ENCODE results near the gene MREG. TPM values are rescaled to one million over a fixed set of nuclear protein-coding genes. Genes with fewer than 3 reads are reported as not detected.

Gene MREG
- total and polyA plus RNA-seq, 9 of the 15 experiments (the other 6 are each of a cell fraction or from before 2014, with no cell fraction given): 0.77 to 3.8 (median 2.3) TPM

DNA sequence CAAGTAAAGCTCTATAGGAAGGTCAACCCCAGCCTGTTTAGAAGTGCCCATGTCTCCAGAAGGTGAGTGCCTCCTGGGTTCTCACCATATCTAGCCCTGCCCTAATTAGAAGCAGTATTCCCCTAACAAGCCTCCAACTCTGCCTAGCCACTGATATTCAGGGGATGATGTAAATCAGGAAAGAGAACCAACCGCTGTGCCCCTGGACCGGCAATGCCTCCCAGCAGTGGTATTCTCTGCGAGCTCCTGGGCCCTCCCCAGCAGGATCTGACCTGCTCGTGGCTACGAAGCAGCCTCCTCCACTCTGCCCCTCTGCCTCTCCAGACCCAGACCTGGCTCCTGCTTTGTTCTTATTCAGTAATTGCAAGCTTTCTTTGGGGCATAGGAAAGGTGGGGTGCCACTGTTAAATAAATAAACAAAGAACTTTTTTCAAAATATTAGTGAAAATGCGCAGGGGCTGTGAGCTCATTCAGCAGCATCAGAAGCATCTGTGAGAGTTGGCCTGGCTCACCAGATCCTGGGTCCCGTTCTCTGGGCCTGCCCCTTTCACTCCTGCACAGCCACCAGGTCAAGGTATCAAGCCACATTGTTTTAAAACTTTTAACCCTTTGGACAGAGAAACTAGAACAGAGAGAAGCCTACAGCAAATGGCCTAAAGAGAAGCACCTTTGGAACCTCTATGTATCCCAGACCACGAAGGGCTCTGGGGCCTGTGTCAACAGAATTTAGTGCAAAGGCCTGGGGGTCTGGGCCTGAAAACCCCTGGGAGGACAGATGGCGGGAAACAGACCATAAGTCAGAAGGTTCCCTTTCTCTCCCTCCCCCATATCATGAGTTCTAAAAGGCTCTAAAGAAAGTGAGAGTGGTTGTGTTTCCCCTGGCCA lies 11.9 kb downstream of the MREG start:
- intact Hi-C loops (cut with micrococcal nuclease): no loop called here
- Histone ChIP-seq H3K4me2 (ENCODE audit: insufficient read depth, low read length) (no peak overlapping the region; the same call in 1 of the 2 replicates), H3K27me3 (ENCODE audit: control insufficient read depth in 2 of 2, insufficient read depth in 2 of 2, low read length in 2 of 2) (no peaks in the 10 kb centered on the region), H3K4me1 (replicated peaks in 1 of 2; ENCODE audit: control insufficient read depth in 2 of 2, insufficient read depth in 2 of 2, low read length in 2 of 2) (peaks cover 32 to 39% of the 10 kb centered on the region in 2 experiments), H3K9ac (ENCODE audit: insufficient read depth in 1 of 2, low read depth in 2 of 2, low read length in 2 of 2) (peak overlapping the region in 1 of 2 experiments; percentile 33; a peak in 1 of 4 replicates), H3K9me1 (ENCODE audit: control insufficient read depth, insufficient read depth, low read length) (no peaks in the 10 kb centered on the region), H3K27ac (ENCODE audit: extremely low read depth, low read depth, low read length) (no peak overlapping the region), H2AFZ (ENCODE audit: low read depth, low read length) (peak overlapping the region; percentile 62; the same call in 1 of the 2 replicates), H3K4me3 (no peak overlapping the region), H3K79me2 (ENCODE audit: control insufficient read depth, insufficient read depth, low read length) (no peaks in the 10 kb centered on the region; the same call in 1 of the 3 replicates), H3K9me3 (replicated peaks; ENCODE audit: control insufficient read depth, insufficient read depth, low read depth, low read length) (no peaks in the 10 kb centered on the region), H4K20me1 (replicated peaks; ENCODE audit: control insufficient read depth, insufficient read depth, low read length) (no peaks in the 10 kb centered on the region), H3K36me3 (ENCODE audit: control insufficient read depth, insufficient read depth, low read length) (no peaks in the 10 kb centered on the region)
- in situ Hi-C loops (cut with MboI): no loop called here
- POLR2A ChIA-PET: interaction anchor here (0.6 to 1.8 kb wide), 4 partner anchors 11 to 584 kb away, joined by 3 to 9 read pairs (median 4); no protein-coding TSS in a partner anchor
- CTCF ChIA-PET (ENCODE audit: low intra/inter-chr PET ratio): no interaction called here
- FAIRE-seq: no peak
- TF ChIP-seq HDGF (IDR thresholded peaks at IDR 0.05): 0 out of 2 replicates have a peak, but pooled peaks have one; percentile 2
- no peak for TF ChIP-seq CC2D1A (IDR thresholded peaks at IDR 0.05)
- no peak for ATAC-seq
- DNase-seq (ENCODE audit: extremely low read depth in 1 of 4, low spot score in 3 of 4): no peak
- 71% methylated on average over 8 of the region's 9 CpGs for WGBS (ENCODE audit: insufficient coverage, low coverage, missing lambda C conversion rate)
- BruUV-seq (replicated peaks): no TSS peak

DNA sequence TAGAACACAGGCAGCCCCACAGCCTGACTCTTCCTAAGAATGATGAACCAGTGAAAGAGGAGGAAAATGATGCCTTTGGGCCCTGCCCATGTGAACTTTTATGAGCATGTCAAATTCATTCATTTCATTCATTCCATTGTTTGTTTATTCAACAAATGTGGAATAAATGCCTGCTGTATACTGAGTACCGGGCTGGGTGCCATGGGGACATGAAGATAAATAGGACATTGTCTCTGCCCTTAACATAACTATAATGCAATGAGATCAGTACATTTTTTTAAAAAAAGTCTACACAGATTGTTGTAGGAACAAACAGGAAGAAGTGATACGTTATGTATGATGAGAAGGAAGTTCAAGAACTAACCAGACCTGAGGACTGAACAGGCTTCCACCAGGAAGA lies 14.7 kb downstream of the MREG start:
- ATAC-seq: no peak
- FAIRE-seq: no peak
- Histone ChIP-seq H4K20me1 (replicated peaks; ENCODE audit: control insufficient read depth, insufficient read depth, low read length) (no peaks in the 10 kb centered on the region), H2AFZ (ENCODE audit: low read depth, low read length) (no peak overlapping the region), H3K9me3 (replicated peaks; ENCODE audit: control insufficient read depth, insufficient read depth, low read depth, low read length) (no peaks in the 10 kb centered on the region), H3K27ac (ENCODE audit: extremely low read depth, low read depth, low read length) (no peak overlapping the region), H3K79me2 (ENCODE audit: control insufficient read depth, insufficient read depth, low read length) (no peaks in the 10 kb centered on the region; the same call in 1 of the 3 replicates), H3K9me1 (ENCODE audit: control insufficient read depth, insufficient read depth, low read length) (no peaks in the 10 kb centered on the region), H3K4me1 (replicated peaks in 1 of 2; ENCODE audit: control insufficient read depth in 2 of 2, insufficient read depth in 2 of 2, low read length in 2 of 2) (peaks cover 13 to 17% of the 10 kb centered on the region in 2 experiments; a peak in 3 of 5 replicates), H3K9ac (ENCODE audit: insufficient read depth in 1 of 2, low read depth in 2 of 2, low read length in 2 of 2) (no peak overlapping the region), H3K27me3 (ENCODE audit: control insufficient read depth in 2 of 2, insufficient read depth in 2 of 2, low read length in 2 of 2) (no peaks in the 10 kb centered on the region), H3K4me2 (ENCODE audit: insufficient read depth, low read length) (no peak overlapping the region), H3K4me3 (no peak overlapping the region), H3K36me3 (ENCODE audit: control insufficient read depth, insufficient read depth, low read length) (no peaks in the 10 kb centered on the region)
- in situ Hi-C loops (cut with MboI): no loop called here
- WGBS (ENCODE audit: insufficient coverage, low coverage, missing lambda C conversion rate): 87% methylated on average over 2 of the region's 2 CpGs
- CTCF ChIA-PET (ENCODE audit: low intra/inter-chr PET ratio): no interaction called here
- no peak for DNase-seq (ENCODE audit: extremely low read depth in 1 of 4, low spot score in 3 of 4)
- no TSS peak for BruUV-seq (replicated peaks)
- POLR2A ChIA-PET: no interaction called here
- intact Hi-C loops (cut with micrococcal nuclease): no loop called here
- TF ChIP-seq PTTG1 (tag; IDR thresholded peaks at IDR 0.05; ENCODE audit: low read depth) (no peak), CREB1 (IDR thresholded peaks at IDR 0.05) (no peak), CREB1 (CRISPR knock-in tag; IDR thresholded peaks at IDR 0.05) (no peak), STAT5A (IDR thresholded peaks at IDR 0.05; ENCODE audit: borderline replicate concordance, low read length) (no peak), KDM1A (IDR thresholded peaks at IDR 0.05) (no peak), ZNF408 (CRISPR knock-in tag; IDR thresholded peaks at IDR 0.05; ENCODE audit: low read depth) (no peak)
- TF ChIP-seq, protein P1, sequence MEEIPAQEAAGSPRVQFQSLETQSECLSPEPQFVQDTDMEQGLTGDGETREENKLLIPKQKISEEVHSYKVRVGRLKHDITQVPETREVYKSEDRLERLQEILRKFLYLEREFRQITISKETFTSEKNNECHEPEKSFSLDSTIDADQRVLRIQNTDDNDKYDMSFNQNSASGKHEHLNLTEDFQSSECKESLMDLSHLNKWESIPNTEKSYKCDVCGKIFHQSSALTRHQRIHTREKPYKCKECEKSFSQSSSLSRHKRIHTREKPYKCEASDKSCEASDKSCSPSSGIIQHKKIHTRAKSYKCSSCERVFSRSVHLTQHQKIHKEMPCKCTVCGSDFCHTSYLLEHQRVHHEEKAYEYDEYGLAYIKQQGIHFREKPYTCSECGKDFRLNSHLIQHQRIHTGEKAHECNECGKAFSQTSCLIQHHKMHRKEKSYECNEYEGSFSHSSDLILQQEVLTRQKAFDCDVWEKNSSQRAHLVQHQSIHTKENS (CRISPR knock-in tag; IDR thresholded peaks at IDR 0.05): no peak

Measured in K562 (cell line).